HG03442 (cell line): Measurements from ENCODE around the gene ZPBP2.

Experiments
- ATAC-seq: cut with Tn5 transposase; IDR thresholded peaks from one replicate; pipeline ENCODE4 v1.9.1; 2021; ENCODE audit warnings: mild to moderate bottlenecking, moderate library complexity; ENCODE audit not compliant: unreplicated experiment

The ZPBP2 gene

GRCh38 chr17:39904990-39905288 lies 36.9 kb downstream of the ZPBP2 start:
- ATAC-seq = no peak

GRCh38 chr17:39908789-39909352 lies 40.9 kb downstream of the ZPBP2 start:
- ATAC-seq = no peak

- ATAC-seq = no peak
Observed at GRCh38 chr17:39913989-39914388, 46.0 kb downstream of the ZPBP2 start.

- no peak for ATAC-seq
Observed at GRCh38 chr17:39915559-39915958, 47.6 kb downstream of the ZPBP2 start.

GRCh38 chr17:39916918-39917317 lies 48.9 kb downstream of the ZPBP2 start:
- ATAC-seq = no peak

- ATAC-seq = no peak
Observed at GRCh38 chr17:39919087-39919683, 51.2 kb downstream of the ZPBP2 start.

GRCh38 chr17:39920218-39921210 lies 52.5 kb downstream of the ZPBP2 start:
- no peak for ATAC-seq

GRCh38 chr17:39921323-39921722 lies 53.3 kb downstream of the ZPBP2 start:
- ATAC-seq = no peak

- no peak for ATAC-seq
Observed at GRCh38 chr17:39922006-39922405, 54.0 kb downstream of the ZPBP2 start.

GRCh38 chr17:39923230-39923629 lies 55.2 kb downstream of the ZPBP2 start:
- no peak for ATAC-seq

- no peak for ATAC-seq
Observed at GRCh38 chr17:39923836-39924690, 56.1 kb downstream of the ZPBP2 start.

- no peak for ATAC-seq
Observed at GRCh38 chr17:39924691-39925055, 56.7 kb downstream of the ZPBP2 start.

- no peak for ATAC-seq
Observed at GRCh38 chr17:39925282-39926134, 57.5 kb downstream of the ZPBP2 start.

- ATAC-seq = no peak
Observed at GRCh38 chr17:39926135-39926587, 58.2 kb downstream of the ZPBP2 start.

GRCh38 chr17:39926588-39927100 lies 58.6 kb downstream of the ZPBP2 start:
- ATAC-seq = no peak
